ENCODE measurements around the gene DENND1B. TPM values are rescaled to one million over a fixed set of nuclear protein-coding genes. Genes with fewer than 3 reads are reported as not detected.

The DENND1B gene
- total and polyA plus RNA-seq, 2 of the 8 experiments (the other 6 are each of a cell fraction or from before 2014, with no cell fraction given): 0.74 to 3.3 TPM

DNA sequence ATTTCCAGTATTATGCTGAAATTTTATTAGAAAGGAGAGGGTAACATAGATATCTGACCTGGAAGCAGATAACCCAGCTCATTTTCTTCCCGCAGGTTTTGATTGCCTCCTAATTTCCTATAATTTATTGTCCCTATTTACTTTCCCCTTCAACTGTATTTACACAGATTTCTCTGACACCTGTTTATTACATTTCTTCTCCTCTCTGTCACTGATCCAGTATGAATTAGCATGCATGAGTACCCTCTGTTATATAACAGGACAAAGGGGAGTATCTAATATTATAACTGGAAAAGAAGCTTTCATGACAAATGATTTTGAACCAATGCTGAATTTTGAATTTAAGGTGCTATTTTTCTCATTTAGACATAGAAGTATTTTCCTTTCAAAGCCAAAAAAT lies 37.4 kb downstream of the DENND1B start (continued):
- TF ChIP-seq PHF8 (conservative IDR thresholded peaks at IDR 0.05; ENCODE audit: low read depth, low read length) (no peak), SP4 (IDR thresholded peaks at IDR 0.05; ENCODE audit: low read length) (no peak)

Measured in H1 (cell line).